Dermis blood vessel endothelial cell (primary cell): ENCODE data around the gene C9orf152. TPM values are rescaled to one million over a fixed set of nuclear protein-coding genes. Genes with fewer than 3 reads are reported as not detected.
"Not testable (repeated sequence)": the region's sequence is repeated elsewhere in the genome, so short reads cannot be mapped to it uniquely, and the experiment has no call there.

Source experiments
- DNase-seq: peaks from one replicate; pipeline ENCODE4 v3.0.0; 2010
- total RNA-seq: library from RNA; depleted of rRNA; stranded (reverse); fragments of >200 nt; gene quantifications from 2 replicates; pipeline ENCODE4 v1.2.3, GENCODE V29; 2014

The C9orf152 gene
- total RNA-seq, 1 donor from 2014 or later = not detected

- DNase-seq = no peak
Observed at GRCh38 chr9:110214090-110214489, 6.1 kb upstream of the C9orf152 start.

DNA sequence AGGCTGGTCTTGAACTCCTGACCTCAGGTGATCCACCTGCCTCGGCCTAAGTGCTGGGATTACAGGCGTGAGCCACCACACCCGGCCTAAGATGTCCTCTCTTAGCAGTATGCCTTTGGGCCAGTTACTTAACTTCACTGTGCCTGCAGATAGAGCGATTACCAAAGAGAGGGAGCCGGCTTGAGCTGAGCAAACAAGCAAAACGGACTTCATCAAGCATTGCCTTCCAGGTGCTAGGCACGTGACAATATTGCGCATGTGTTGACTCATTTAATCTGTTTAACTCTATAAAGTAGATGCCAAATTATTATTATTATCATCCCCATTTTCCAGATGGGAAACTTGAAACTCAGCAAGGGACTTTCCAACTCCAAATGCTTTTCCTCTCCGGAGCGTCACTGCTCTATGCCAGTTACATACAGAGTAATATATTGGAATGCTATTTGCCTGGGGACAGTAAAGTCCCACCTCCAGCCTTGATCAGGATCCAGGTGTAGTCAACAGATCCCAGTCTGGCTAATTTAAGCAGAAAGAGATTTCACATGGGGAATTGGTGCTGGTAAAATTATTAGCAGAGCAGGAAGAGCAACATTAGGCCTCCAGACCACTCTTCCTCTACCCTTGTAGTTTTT is 5.6 kb upstream of the C9orf152 start:
- DNase-seq = no peak

DNA sequence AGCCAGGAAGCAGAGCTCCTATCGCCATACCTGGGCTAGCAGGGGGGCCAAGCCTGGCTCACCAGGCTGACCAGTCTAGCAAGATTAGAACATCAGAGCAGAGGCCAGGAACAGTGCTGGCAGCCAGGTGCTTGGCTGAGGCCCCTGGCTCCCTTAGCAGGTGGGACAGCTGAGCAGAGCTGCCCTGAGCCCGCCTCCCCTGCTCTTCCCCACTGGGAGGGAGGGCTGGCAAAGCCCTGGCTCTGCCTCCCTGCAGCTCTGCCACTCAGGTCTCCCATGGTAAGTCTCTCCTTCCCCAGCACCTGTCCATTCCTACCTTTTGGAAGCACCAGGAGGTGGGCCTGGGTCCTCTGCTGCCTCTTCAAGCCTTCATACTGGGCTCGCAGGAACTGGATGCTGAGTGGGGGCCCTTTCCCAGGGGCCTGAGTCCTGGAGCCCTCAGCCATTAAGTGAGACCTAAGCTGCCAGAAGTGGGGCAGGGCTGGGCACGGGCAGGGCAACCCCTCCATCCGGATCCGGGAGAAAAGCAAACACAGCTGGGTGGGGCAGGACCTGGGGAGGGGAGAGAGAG is 803 bp downstream of the C9orf152 start:
- DNase-seq = no peak

DNA sequence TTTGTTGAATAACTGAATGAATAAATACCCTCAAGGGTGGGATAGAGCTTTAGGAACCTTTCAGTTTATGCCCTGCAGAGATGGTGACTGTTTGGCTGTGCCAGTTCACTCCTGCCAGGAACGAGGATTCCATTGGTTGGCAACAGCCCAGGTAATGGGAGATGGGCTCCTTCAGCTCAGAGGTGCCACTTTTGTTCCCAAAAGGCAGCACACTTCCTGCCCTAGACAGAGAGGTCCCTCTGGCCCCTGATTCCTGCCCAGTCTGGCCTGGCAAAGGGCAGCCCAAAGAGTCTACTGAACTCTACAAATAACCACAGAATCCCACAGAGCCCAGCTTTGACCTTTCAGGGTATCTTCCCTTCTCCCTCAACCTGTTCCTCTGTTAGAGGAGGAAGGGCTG is 1.6 kb downstream of the C9orf152 start:
- DNase-seq = no peak

DNA sequence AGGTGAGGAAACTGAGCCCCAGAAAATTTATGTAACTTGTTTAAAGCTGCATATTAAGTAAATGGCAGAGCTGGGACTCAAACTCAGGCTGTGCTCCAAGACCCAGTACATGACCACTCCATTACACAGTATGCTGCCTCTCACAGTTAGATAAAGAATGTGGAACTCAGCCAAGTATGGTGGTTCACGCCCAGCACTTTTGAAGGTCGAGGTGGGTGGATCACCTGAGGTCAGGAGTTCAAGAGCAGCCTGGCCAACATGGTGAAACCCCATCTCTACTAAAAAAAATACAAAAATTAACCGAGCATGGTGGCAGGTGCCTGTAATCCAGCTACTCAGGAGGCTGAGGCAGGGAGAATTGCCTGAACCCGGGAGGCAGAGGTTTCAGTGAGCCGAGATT is 2.3 kb downstream of the C9orf152 start:
- DNase-seq = not testable (repeated sequence)

- DNase-seq = no peak
Observed at GRCh38 chr9:110202232-110202631, 5.7 kb downstream of the C9orf152 start.

GRCh38 chr9:110199643-110200042 is 8.3 kb downstream of the C9orf152 start:
- DNase-seq = no peak

DNA sequence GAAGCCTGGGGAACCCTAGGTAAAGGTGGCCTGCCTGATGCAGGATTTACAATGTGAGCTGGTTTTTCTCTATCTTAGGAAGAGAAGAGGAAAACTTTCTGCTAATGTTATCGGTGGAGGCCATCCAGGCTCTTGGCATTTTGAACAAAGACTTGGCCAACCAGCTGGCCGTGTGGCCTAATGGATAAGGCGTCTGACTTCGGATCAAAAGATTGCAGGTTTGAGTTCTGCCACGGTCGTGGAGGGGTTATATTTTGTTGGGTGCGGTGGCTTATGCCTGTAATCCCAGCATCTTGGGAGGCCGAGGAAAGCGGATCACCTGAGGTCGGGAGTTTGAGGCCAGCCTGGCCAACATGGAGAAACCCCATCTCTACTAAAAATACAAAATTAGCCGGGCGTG is 9.6 kb downstream of the C9orf152 start:
- DNase-seq = no peak

DNA sequence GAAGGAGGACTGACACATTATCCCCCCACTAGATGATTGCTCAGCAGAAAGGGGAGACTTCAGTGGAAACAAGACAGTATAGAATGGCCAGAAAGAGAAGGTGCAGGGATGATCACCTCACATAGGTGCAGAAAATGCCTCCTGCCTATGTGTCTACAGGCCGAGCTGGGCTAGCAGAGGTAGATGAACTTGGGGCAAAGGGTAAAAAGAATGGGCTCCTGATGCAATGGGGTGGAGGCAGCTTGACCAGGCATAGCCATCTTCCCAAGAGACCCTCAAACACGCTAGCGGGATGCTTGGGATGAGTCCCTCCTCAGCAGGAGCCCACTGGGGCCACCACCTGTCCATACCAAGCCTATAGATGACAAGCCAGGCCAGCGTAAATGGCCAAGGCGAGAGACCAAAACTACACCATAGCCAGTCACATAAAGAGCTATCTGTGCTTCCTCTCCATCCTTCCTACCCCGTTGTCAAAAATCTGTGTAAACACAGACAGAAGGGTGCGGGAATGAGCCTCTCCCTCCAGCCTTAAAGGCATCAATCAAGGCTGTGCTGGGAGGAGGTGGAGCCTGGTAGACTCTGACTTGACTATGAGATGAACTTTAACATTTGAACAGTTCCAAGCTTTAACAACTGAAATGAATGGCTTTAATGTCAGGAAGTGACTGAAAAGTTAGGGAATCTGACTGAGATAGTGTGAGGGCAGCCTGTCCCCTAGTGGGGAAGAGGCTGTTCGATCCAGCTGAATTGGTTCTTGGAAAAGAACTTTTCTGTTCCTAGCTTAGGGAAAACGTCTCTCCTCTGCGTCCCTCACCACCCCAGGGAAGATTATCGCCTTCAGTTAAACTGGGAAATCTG is 10.4 kb downstream of the C9orf152 start:
- no peak for DNase-seq

DNA sequence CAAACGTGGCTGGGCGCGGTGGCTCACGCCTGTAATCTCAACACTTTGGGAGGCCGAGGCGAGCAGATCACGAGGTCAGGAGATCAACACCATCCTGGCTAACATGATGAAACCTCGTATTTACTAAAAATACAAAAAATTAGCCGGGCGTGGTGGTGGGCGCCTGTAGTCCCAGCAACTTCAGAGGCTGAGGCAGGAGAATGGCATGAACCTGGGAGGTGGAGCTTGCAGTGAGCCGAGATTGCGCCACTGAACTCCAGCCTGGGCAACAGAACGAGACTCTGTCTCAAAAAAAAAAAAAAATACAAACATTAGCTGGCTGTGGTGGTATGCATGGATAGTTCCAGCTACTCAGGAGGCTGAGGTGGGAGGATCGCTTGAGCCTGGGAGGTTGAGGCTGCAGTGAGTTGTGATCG is 11.9 kb downstream of the C9orf152 start:
- DNase-seq = not testable (repeated sequence)

DNA sequence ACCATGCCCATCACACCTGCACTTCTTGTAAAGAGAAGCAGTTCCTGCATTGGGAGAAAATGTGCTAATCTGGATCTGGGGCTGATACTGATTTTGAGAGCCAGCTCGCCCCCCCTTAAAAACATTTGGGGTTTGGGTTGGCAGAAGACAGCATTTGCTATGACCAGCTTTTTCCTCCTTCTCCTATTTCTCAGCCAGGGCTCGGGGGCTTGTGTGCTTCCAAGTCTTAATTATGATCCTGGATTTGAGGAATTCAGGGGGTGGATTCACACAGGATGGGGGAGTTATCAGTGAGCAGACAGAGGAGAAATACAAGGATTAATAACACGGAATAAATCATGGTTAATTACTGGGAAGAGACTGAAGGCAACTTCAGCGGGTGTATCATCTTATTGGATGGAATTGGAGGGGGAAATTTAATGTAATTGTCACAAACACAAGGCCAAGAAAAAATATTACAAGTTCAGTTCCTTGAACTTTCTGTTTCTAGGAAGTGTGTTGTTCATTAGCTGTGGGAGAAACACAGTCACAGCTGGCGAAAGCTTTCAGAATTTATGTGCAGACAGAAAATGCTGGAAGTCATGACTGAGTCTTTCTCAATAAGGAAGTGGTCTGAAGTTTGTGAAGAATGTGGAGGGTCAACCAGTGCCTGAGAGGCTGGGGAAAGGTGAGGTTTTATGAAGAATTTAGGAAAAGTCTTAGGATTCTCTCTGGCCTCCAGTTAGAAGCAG is 15.3 kb downstream of the C9orf152 start:
- DNase-seq = no peak

GRCh38 chr9:110191615-110192014 is 16.3 kb downstream of the C9orf152 start:
- DNase-seq = no peak

DNA sequence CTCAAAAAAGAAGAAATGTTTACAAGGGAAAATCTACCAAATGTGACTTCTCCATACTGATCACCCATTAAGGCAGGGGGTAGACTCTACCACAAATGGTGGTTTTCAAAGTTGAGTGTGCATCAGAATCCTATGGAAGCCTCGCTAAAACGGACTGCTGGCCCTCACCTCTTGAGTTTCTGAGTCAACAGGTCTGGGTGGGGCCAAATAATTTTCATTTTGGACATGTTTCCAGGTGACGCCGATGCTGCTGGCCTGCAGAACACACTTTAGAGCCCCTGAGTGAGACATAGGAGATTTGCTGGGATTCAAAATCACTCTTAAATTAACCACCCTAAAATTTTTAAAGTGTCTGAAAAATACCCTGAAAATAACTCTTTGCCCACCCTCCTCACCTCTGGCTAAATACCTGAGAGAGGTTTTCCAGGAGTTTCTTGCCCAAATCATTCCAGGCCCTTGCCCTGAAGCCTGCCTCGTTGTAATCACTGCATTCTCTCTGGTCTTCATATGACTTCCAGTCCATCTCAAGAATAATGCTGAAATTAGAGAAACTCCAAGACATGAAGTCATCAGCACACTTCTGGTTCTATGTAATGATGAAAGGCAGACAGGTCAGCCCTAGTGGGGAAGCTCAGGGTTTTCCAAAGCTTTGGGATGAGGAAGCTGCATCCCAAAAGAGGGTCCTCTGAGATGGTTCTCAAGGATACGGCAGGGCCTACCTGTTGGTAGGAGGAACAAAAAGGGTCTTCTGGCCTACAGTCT is 18.2 kb downstream of the C9orf152 start:
- DNase-seq = no peak

DNA sequence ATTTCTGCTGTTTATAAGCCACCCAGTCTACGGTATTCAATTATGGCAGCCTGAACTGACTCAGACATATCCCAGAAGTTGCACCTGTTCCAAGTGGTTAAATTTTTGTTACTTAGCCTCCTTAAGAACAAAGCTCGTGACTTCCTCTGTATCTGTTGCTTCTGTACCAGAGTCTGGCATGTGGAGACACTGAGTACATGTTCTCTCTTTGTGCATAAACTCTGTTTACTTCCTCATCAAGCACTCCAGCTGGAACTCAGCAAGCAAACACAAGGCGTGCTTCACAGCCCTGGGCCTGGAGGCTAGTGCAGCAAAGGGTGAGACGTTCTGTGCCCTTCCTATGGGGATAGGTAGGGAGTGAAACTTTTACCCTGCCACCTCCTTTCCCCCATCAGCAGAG is 19.0 kb downstream of the C9orf152 start:
- DNase-seq = no peak

DNA sequence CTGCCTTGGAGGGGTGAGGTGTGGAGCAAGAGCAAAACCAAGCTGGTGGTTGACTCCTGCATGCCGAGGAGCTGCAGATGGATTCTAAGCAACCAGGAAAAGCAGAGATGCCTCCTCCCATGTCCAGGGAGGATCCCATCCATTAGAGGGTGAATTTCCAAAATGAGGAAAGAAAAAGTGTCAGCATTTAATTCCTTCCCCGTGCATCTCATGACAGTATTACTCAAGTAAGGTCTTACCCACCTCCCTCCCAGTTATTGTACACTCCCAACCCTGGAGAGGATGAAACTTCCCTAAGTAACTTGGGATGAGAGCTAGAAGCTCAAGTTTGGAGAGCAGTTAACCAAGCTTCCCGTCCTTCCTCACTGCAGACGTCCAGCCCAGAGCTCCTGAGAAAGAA is 19.9 kb downstream of the C9orf152 start:
- no peak for DNase-seq

DNA sequence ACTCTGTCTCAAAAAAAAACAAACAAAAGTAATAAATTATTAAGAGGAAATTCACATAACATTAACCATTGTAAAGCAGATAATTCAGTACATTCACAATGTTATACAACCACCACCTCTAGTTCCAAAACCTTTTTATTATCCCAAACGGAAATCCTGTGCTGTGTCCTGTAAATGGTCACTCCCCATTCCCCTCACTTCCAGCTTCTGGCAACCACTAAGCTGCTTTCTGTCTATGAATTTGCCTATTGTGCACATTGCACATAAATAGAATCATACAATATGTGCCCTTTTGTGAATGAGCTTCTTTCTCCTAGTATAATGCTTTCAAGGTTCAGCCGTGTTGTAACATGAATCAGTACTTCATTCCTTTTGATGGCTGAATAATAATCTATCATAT is 20.8 kb downstream of the C9orf152 start:
- DNase-seq = peak; percentile 25

DNA sequence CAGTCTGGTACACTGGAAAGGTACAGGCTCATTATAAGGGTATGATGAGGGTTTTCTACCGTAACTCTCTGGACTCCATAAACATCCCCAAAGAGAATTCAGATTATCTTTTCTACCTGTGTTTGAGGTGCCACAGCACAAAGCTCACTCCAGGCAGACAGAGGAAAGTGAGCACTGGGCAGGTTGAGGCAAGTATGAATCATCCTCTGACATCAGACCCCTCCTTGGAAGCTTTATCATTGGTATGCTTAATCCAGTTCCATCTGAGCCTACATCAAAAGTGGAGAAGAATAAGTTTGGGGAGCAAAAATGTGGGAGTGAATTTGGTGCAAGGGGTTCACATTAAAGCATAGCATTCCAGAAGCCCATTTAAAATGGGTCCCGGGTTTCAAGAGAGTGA is 21.7 kb downstream of the C9orf152 start:
- DNase-seq = no peak

DNA sequence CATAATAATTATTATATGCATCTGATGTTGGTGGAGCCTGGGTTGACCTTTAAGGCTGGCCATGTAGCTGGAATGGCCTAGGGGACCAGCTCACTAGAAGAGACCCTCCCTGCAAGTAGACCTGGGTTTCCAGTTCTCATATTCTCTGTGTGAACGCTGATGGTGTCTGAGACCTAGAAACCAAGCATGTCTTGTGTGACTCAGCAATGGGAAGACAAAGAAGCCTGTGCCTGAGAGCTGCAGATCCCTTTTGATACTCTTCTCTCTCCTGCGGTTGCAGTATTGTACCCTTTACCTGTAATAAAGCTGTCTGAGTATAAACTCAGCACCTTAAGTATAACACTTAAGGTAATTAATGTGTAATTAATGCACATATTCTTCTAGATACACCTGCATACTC is 22.2 kb downstream of the C9orf152 start:
- no peak for DNase-seq

DNA sequence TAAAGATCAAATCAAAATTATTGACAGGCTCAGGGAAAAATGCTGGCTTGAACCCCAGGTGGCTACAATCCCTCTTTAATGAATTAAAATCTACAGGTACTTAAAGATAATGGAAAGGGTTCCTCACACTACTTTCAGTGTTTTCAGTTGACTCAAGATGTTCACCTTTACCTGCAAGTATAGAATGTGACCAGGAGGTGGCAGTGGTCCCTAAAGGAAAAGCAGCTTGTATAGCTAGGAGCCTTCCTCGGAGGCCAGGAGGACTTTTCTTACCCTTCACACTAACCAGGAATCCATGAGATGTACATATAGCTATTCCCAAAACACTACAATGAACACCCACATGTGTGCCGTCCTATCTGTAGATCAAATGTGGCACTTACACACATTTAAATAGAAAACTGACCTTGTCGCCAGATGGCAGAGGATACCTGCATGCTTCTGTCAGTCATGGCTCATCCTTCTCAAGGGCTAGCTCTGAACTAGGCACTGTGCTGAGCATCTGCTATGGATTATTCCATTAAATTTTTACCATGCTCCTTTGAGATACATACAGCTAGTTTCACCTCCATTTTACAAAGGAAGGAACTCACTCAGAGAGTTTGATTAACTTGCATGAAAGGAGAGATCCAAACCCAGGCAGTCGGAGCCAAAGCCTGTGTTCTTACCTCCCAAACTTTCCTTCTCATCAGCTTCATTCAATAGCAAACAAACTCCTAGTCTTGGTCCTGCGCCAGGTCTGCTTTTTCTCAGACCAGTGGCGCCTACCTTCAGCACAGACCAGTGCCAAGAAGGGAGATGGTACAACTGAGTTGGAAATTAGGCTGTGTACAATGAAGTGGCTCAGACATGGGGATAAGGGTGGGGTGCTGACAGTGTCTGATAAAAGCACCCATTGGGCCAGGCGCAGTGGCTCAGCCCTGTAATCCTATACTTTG is 24.5 kb downstream of the C9orf152 start:
- peak; percentile 83 for DNase-seq

DNA sequence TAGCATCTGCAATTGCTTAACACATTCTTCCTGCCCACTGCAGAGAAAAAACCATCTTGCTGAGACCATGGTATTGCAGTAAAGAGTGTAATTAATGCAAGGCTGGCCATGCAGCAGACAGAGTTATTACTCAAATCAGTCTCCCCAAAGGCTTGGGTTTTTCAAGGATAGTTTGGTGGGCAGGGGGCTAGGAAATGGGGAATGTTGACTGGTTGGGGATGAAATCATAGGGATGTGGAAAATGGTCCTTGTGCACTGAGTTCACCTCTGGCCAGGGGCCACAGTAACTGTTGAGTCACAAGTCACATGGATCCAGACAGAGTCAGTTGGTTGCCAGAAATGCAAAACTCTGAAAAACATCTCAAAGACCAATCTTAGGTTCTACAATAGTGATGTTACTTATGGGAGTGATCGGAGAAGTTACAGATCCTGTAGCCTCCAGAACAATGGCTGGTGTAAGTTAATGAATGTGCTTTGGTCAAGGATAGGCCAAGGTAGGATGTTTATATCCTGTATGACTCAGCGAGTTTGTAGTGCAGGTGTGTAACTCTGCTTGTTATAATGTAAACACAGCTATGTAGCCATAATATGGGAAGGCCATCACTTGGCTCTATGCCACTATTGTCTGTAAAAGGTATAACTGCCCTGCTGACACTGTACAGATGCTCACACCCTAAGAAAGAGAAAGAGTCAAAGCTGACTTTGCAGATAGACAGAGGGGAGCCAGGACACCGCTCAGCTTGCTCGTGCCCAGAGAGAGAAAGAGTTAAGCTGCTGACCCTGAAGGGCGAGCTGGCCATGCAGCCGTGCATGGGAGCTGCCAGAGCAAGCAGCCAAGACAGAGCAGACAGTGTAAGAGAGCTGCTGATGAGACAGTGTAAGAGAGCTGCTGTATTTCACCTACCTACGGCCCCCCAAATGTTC is 27.2 kb downstream of the C9orf152 start:
- DNase-seq = peak; percentile 70
